Bronchus fibroblast of lung (primary cell): ENCODE results near the gene CLDN6. TPM values are rescaled to one million over a fixed set of nuclear protein-coding genes. Genes with fewer than 3 reads are reported as not detected.

Experiments
- total RNA-seq: library from RNA; depleted of rRNA; stranded (reverse); fragments of >200 nt; gene quantifications from 2 replicates; pipeline ENCODE4 v1.2.3, GENCODE V29; 2015

The CLDN6 gene, protein sequence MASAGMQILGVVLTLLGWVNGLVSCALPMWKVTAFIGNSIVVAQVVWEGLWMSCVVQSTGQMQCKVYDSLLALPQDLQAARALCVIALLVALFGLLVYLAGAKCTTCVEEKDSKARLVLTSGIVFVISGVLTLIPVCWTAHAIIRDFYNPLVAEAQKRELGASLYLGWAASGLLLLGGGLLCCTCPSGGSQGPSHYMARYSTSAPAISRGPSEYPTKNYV
- total RNA-seq, result 0.15 and 0.17 TPM in 2 replicates

DNA sequence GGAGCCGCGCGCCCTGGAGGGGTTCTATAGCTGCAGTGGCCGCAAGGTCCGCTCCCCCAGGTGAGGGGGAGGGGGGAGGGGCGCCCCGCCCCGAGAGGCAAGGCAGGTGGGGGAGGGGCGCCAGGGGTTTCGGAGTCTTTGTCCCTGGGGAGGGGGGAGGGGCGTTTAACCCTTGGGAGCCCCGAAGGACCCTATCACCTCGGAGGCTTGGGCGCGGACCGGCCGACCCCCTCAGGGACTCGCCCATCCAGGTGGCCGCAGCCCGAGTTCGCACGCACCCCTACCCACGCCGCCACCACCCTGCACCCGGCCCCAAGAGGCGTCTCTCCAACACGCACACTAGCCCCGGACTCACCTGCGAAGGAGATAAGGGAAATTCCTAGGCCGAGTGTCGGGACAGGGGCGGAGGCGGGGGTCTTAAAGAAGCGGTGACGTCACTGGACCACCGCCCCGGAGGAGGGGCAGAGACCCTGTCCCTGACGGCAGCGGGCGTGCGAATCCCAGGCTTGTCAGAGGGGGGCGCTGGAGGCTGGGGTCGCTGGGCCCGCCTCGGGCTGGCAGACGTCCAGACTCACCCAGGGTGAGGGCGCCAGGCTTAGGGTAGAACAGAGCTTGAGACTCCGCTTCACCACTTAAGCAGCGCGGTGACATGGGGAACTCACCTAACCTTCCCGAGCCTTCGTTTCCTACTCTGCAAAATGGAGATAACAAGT lies at the start of gene CLDN6:
Gene CLDN6 (minus strand): TSS at position 390 of the 713 bp plus-strand sequence. CDS start 2,162 bp downstream, outside the sequence.

DNA sequence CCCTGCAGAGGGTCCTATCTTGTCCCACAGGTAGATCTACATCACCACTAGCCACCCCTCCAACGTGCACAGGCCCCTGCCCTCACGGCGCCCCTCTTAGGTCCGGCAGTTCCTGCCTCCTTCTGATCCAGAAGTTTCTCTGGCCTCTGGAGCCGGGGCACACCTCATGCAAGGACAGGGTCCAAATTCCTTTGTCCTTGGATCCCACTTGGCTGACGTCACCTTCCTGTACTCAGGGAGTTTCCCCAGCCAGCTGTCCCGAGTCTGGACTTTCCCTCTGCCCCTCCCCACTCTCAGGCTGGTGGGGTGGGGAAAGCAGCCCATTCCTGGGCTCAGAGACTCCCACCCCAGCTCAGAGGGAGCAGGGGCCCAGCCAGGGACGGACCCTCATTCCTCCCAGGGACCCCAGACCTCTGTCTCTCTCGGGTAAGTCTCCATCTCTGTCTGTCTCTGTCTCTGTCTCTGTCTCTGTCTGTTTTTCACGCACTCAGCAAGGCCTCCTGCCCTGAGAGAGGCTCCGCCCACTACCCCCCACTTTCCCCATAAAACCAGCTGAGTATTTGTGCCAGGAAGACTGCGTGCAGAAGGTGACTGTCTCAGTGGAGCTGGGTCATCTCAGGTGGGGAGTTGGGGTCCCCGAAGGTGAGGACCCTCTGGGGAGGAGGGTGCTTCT lies 47.2 kb upstream of the CLDN6 start, which contains the start of gene IL32:
Gene IL32 (plus strand): TSS at position 572 of the 673 bp plus-strand sequence. CDS start 172 bp downstream, outside the sequence.

DNA sequence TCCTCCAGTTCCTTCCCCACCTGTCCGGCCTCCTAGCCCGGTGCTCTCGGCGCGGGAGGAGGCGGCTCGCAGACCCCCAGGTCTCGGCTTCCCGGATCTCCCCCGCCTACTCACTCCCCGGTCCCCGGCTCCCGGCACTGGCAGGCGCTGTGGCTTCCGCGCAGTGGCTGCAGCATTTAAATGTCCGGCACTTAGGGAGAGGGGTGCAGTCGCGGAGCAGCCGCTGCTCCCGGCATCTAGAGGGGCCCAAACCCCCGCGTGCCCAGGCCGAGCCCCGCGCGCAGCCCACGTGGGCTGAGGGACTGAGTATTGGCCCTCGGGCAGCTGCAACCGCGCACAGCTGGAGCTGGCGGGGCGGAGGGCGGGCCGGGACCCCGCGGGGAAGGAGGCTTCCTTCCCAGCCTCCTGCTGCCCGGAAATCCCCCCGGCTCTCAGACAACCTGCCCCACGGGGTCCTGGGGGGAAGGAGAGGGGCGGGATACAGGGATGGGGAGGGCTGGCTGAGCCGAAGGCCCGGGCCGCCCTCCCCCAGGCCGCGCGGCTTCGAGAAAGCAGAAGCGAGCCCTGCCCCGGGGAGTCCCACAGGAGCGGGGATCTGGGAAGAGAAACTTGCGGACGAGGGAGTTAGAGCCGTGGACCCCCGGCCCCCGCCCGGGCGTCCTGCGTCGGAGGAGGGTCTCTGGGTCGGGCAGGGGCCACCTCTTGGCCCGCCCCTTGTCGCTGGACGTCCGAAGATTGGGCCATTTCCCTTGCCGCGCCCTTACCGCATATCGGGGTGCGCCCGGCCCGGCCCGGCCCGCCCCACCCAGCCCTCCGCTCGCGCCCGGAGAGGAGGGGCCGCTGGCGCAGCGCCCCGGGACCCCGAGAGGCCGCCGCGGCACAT lies 28.0 kb upstream of the CLDN6 start, which contains the start of gene MMP25:
Gene MMP25 (plus strand): TSS at position 804 of the 883 bp plus-strand sequence. CDS start 357 bp downstream, outside the sequence.

DNA sequence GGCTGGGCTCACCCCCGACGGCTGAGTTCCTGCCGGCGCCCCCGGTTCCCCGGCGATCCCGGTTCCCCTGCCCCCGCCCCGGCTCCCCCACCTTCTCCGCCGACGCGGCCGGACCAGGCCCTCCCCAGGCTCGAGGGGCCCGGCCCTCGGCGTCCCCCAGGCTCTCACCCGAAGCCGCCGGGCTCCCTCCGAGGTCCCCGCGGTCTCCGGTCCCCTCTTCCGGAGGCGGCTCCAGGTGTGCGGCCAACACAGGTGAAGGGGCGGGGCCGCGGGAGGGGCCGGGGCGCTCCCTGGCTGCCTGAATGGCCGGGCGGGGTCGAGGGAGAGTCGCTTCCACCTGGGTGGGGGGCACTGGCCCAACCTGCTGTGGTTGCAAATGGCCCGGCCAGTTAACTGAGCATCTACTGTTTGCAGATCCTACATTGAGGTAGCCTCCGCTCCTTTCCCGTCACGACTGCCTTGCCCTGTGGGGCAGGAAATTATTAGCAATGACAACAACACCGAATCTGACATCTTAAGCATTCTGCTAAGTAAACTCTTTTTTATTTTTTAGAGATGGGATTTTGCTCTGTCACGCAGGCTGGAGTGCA lies 18.8 kb upstream of the CLDN6 start, which contains the start of gene BICDL2:
Gene BICDL2 (minus strand): TSS at position 219 of the 590 bp plus-strand sequence. CDS start 1,448 bp downstream, outside the sequence.

DNA sequence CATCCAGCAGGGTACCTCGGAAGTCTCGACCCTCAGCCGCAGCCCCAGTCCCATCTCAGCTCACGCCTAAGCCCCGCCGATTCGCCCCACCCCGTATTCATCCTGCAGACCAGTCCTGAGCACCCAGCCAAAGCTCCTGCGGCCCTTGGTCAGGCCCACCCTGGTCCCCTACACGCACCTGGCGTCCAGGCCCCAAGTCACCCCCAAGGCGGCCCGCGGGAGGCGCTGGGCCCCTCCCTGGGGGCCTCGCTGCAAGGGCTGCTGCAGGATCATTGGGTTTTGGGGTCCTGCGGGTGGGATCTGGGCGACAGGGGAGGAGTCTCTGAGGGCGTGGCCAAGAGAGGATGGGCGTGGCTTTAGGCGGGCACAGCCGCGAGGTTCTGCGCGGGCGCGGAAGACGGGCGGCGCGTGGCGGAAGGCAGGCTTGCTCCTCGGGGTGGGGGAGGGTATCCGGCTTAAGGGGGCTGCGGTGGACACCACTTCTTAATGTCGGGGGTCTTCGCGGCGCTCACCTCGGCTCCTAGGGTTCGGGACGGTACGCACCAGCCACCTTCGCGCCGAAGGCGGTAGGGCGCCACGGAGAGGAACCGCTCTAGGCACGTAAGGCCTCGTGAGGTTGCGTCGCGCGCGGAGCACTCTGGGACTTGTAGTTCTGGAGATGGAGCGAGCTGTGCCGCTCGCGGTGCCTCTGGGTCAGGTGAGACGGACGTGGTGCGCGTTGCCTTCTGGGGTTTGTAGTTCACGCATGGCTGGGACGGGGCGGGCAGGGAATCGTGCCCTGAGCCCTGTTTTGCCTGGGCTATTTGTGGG lies 5.9 kb upstream of the CLDN6 start, which contains the start of the genes HCFC1R1 and THOC6:
Gene HCFC1R1 (minus strand): TSS at position 274 of the 810 bp plus-strand sequence. CDS start 1 bp downstream, at position 273.
Gene THOC6 (plus strand): TSS at position 367 of the 810 bp plus-strand sequence. CDS start 292 bp downstream, at position 659.

DNA sequence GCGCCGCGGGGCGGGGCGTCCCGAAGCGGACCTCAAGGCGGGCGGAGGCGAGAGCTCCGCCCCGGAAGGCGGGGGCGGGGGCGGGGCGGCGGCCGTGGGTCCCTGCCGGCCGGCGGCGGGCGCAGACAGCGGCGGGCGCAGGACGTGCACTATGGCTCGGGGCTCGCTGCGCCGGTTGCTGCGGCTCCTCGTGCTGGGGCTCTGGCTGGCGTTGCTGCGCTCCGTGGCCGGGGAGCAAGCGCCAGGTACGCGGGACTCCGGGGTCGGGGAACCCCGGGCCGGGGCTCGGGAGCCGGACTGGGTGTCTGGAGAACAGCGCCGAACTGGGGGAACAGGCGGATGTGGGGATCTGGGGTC lies 2.2 kb upstream of the CLDN6 start, which contains the start of gene TNFRSF12A:
Gene TNFRSF12A (plus strand): TSS at position 122 of the 357 bp plus-strand sequence. CDS start 30 bp downstream, at position 152.

DNA sequence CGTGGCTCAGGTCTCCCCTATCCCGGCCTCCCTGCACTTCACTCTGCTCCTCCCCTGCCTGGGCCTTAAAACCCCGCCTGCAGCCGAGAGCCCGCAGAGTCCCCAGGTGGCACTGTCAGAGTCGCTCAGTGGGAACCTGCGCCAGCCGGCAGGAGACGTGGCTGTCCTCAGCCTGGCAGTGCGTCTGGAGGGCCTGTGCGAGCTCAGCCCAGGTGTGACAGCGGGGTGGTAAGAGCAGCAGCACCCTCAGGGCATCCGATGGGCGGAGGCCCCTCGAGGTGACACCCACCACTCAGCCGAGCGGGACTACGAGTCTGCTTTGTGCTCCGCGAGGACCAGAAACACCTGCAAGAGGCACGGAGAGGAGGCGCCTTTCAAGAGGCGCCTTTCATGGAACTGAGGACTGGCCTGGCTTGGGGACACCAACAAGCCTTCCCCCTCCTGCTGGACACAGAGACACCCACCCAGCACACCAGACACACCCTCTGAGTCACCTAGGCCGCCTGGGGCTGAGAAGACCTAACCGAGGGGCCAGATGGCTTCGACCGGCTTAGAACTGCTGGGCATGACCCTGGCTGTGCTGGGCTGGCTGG lies 5.1 kb downstream of the CLDN6 start, which contains the start of gene CLDN9:
Gene CLDN9 (plus strand): TSS at position 96 of the 593 bp plus-strand sequence. CDS start 440 bp downstream, at position 536.

DNA sequence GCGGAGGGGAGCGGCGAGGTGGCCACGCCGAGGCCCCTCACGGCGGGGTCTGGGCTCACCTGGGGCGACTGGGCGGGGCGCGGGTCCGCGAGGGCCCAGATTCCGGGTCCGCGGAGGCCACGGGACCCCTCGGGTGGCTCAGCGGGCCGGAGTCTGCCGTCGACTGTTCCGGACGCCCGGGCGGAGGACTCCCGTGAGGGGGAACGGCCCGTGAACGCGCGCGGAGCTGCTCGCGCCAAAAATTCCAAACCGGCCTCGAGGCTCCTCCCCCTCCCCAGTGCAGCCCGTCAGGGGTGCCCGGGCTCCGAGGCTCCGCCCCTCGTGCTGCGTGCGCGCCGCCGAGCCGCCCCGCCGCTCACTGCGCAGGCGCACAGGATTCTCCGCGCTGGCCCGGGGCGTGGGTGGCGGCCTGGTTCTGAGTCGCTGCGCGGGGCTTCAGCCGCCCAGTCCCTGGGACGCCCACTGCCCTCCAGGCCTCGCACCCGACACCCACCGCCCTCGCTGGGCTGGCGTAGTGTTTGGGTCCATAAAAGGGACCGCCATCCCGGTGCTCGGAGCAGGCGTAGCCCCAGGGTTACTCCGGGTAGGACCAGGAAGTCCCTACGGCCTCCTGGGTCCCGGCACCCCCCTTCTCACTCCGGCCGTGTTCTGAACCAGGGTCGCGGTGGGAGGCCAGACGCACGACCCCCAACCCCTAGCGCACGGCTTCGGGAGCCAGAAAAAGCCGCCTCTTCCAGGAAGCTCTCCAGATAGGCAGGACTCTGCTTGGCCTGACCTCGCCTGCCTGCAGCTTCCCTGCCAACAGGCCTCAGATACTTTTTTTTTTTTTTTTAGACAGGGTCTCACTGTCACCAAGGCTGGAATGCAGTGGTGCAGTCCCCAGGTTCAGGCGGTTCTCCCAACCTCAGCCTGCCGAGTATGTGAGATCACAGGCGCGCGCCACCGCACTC lies 37.5 kb downstream of the CLDN6 start, which contains the start of gene PKMYT1:
Gene PKMYT1 (minus strand): TSS at position 220 of the 950 bp plus-strand sequence. CDS start 789 bp downstream, outside the sequence.

DNA sequence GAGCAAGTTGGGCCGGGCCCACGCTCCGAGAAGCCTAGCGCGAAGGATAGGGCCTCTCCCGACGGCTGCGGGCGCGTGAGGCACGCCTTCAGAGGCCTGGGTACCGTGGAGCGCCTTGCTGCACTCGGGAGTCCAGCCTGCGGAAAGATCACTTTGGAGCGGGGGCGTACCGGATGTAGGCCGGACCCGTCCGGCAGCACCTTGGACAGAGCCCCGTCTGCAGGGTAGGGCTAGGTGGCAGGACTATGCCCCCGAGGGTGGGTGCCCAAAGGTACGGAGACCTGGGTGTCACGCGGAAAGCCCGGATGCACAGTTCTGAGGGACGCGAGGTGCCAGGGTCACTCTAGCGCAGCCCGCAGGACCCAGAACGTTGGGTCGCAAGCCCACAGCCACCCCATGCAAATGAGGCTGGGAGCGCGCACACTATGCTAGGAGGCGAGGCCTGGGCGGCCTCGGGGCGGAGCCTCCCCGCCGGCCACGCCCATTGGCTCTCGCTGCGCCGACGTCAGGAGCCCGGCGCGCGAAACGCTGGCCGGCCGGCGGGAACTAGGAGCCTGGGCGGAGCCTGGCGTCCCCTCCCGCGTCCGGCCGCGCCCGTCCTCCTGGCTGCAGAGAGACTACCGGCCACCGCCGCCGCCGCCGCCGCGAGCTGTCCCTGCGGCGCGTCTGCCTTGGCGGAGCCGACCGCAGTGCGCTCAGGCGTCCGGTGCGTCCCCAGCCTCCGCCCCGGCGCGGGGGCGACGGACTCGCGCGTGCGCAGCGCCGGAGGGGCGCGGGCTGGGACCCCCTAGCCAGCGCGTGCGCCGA lies 49.0 kb downstream of the CLDN6 start, which contains the start of gene PAQR4:
Gene PAQR4 (plus strand): TSS at position 611 of the 807 bp plus-strand sequence. CDS start 327 bp downstream, outside the sequence.

Other genes with a start within 250 kb of the CLDN6 start
- 333 and 369 TPM in 2 replicates for gene ELOB, start 240.9 kb downstream of the CLDN6 start, total RNA-seq
- not detected in 2 replicates for gene PRSS33, start 230.6 kb downstream of the CLDN6 start, total RNA-seq
- gene PRSS41, start 219.7 kb downstream of the CLDN6 start, total RNA-seq, result not detected in 2 replicates
- not detected in 2 replicates for gene PRSS21, start 200.9 kb downstream of the CLDN6 start, total RNA-seq
- 0.45 and 1.0 TPM in 2 replicates for gene ZG16B, start 187.9 kb downstream of the CLDN6 start, total RNA-seq
- not detected in 2 replicates for gene PRSS22, start 160.0 kb downstream of the CLDN6 start, total RNA-seq
- 72.8 and 91.0 TPM in 2 replicates for gene FLYWCH2, start 135.0 kb downstream of the CLDN6 start, total RNA-seq
- 34.6 and 35.1 TPM in 2 replicates for gene FLYWCH1, start 106.3 kb downstream of the CLDN6 start, total RNA-seq
- 0.15 TPM in 1 of 2 replicates, not detected in the other for gene KREMEN2, start 53.9 kb downstream of the CLDN6 start, total RNA-seq
- gene PAQR4, start 48.8 kb downstream of the CLDN6 start, total RNA-seq, result 19.6 and 24.9 TPM in 2 replicates
- 47.6 and 51.1 TPM in 2 replicates for gene PKMYT1, start 37.7 kb downstream of the CLDN6 start, total RNA-seq
- gene CLDN9, start 5.3 kb downstream of the CLDN6 start, total RNA-seq, result not detected in 2 replicates
- 376 and 378 TPM in 2 replicates for gene TNFRSF12A, start 2.2 kb upstream of the CLDN6 start, total RNA-seq
- gene HCFC1R1, start 5.8 kb upstream of the CLDN6 start, total RNA-seq, result 59.5 and 72.5 TPM in 2 replicates
- 39.4 and 46.1 TPM in 2 replicates for gene THOC6, start 5.9 kb upstream of the CLDN6 start, total RNA-seq
- gene BICDL2, start 18.8 kb upstream of the CLDN6 start, total RNA-seq, result not detected in 2 replicates
- under 0.01 TPM in 2 replicates for gene MMP25, start 28.4 kb upstream of the CLDN6 start, total RNA-seq
- 24.1 and 25.2 TPM in 2 replicates for gene IL32, start 47.5 kb upstream of the CLDN6 start, total RNA-seq
- gene ZSCAN10, start 81.1 kb upstream of the CLDN6 start, total RNA-seq, result not detected in 2 replicates
- gene ZNF205, start 94.4 kb upstream of the CLDN6 start, total RNA-seq, result 13.8 and 14.6 TPM in 2 replicates
- 4.2 TPM in 2 replicates for gene ZNF213, start 116.8 kb upstream of the CLDN6 start, total RNA-seq
- not detected in 2 replicates for gene OR1F1, start 170.0 kb upstream of the CLDN6 start, total RNA-seq
- gene ZNF200, start 217.0 kb upstream of the CLDN6 start, total RNA-seq, result 3.4 and 4.0 TPM in 2 replicates
- not detected in 2 replicates for gene MEFV, start 238.4 kb upstream of the CLDN6 start, total RNA-seq